Coronary artery (tissue), 2 donors: ENCODE data around the gene P2RX7.

Experiments
- DNase-seq: peaks from one replicate; pipeline ENCODE4 v3.0.0-alpha.2; 2017; ENCODE audit warnings: low spot score
- H3K27ac ChIP-seq, 2 donors: fragments of 200-600 bp; sonication (generic); one replicate each; pipeline ENCODE4 v1.5.1; 2016 to 2019
- H3K4me3 ChIP-seq: fragments of 200-600 bp; sonication (generic); 2 replicates; pipeline ENCODE4 v1.5.1; 2016; ENCODE audit warnings: mild to moderate bottlenecking, moderate library complexity
- CTCF ChIP-seq: fragments of 200-600 bp; sonication (generic); IDR thresholded peaks from one replicate; pipeline ENCODE4 v1.5.1; 2019; ENCODE audit warnings: antibody characterized with exemption

P2RX7 gene

GRCh38 chr12:121133838-121134237, 1.2 kb downstream of the P2RX7 start:
- Histone ChIP-seq H3K27ac (peak overlapping the region in 1 of 2 donors; percentile 84), H3K4me3 (peak overlapping the region; percentile 86)
- DNase-seq = no peak
- TF ChIP-seq CTCF = no peak

GRCh38 chr12:121135320-121135719, 2.6 kb downstream of the P2RX7 start:
- no peak for DNase-seq
- Histone ChIP-seq H3K4me3 (no peak overlapping the region), H3K27ac (no peak overlapping the region)
- no peak for TF ChIP-seq CTCF

- DNase-seq = no peak
- H3K27ac ChIP-seq = no peak overlapping the region
- H3K4me3 ChIP-seq = no peak overlapping the region
- TF ChIP-seq CTCF = no peak
These were observed 4.8 kb downstream of the P2RX7 start for GRCh38 chr12:121137512-121137911.

GRCh38 chr12:121138284-121138683, 5.6 kb downstream of the P2RX7 start:
- no peak overlapping the region for H3K4me3 ChIP-seq

GRCh38 chr12:121139286-121139685, 6.6 kb downstream of the P2RX7 start:
- no peak overlapping the region for H3K4me3 ChIP-seq
- no peak overlapping the region for H3K27ac ChIP-seq
- no peak for DNase-seq
- TF ChIP-seq CTCF = no peak

More at GRCh38 chr12:121138284-121138683, 5.6 kb downstream of the P2RX7 start:
- H3K27ac ChIP-seq = no peak overlapping the region
- TF ChIP-seq CTCF = no peak
- no peak for DNase-seq

GRCh38 chr12:121142171-121142950, 9.7 kb downstream of the P2RX7 start:
- no peak for TF ChIP-seq CTCF
- no peak for DNase-seq
- Histone ChIP-seq H3K27ac (no peak overlapping the region), H3K4me3 (no peak overlapping the region)

GRCh38 chr12:121144416-121144914, 11.8 kb downstream of the P2RX7 start:
- Histone ChIP-seq H3K4me3 (no peak overlapping the region), H3K27ac (peak overlapping the region in 1 of 2 donors; percentile 59)
- TF ChIP-seq CTCF = no peak
- DNase-seq = no peak
